Stimulated activated CD4-positive, alpha-beta T cell treated with anti-CD3 and anti-CD28 coated beads, Interleukin-1b, Interleukin-23, amount 100 ng/mL, for 48 hours (primary cell): Measurements from ENCODE around the gene ZGLP1.
"Not testable (repeated sequence)": the region's sequence is repeated elsewhere in the genome, so short reads cannot be mapped to it uniquely, and the experiment has no call there.

Experiments
- DNase-seq: peaks from one replicate; pipeline ENCODE4 v3.0.0-alpha.2; 2020

ZGLP1 gene

DNA sequence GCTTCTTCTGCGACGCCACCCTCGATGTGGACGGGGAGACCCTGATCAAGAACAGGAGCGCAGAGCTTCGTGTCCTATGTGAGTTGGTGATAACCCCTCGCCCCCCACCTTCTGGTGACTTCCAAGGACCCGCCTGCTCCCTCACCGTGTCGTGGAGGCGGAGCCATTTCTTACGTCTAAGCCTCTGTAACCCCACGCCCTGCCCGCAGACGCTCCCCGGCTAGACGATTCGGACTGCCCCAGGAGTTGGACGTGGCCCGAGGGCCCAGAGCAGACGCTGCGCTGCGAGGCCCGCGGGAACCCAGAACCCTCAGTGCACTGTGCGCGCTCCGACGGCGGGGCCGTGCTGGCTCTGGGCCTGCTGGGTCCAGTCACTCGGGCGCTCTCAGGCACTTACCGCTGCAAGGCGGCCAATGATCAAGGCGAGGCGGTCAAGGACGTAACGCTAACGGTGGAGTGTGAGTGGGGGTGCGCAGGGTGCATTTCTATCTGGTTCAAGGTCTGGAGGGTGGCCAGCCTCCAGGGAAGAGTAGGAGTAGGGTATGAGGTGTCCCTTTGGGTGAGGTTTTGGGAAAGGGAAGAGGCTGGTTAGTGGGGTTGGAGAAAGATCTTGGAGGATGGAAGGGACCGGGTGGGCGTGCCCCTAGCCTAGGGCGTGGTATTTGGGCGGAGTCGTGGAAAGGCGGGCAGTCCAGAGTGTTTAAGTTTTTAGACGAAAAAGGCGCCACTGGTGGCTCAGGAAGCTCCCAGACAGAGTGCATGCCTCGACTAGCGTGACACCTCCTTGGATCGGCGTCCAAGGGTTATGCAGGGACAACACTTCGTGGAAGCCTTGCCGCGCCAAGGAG, 16.6 kb downstream of the ZGLP1 start:
- DNase-seq: no peak

DNA sequence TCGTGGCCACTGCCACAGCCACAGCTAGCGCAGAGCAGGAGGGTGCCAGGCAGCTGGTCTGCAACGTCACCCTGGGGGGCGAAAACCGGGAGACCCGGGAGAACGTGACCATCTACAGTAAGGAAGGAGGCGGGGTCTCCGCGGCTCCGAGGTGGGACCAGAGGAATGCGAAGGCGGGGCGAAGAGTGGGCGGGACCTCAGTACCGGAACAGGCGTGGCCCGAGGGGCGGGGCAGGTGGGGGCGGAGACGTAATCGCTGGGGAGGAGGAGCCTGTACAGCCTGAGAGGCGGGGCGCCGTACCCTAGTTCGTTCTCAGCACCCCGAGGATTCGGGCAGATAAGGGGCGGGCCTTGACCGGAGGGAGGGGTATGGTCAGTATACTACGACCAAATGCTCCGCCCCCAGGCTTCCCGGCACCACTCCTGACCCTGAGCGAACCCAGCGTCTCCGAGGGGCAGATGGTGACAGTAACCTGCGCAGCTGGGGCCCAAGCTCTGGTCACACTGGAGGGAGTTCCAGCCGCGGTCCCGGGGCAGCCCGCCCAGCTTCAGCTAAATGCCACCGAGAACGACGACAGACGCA, 17.3 kb downstream of the ZGLP1 start:
- DNase-seq: peak; percentile 82

DNA sequence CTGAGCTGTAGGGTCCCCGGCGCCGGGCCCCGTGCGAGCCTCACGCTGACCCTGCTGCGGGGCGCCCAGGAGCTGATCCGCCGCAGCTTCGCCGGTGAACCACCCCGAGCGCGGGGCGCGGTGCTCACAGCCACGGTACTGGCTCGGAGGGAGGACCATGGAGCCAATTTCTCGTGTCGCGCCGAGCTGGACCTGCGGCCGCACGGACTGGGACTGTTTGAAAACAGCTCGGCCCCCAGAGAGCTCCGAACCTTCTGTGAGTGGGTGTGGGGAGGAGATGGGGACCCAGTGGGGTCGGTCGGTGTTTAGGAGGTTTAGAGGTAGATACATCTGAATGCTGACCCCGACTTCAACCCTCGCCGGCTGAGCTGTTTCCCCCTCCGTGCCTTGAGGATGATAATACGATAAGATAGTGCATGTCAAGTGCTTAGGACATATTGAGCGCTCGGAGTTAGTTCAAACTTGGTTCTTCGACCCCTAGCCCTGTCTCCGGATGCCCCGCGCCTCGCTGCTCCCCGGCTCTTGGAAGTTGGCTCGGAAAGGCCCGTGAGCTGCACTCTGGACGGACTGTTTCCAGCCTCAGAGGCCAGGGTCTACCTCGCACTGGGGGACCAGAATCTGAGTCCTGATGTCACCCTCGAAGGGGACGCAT, 17.9 kb downstream of the ZGLP1 start:
- DNase-seq: no peak

DNA sequence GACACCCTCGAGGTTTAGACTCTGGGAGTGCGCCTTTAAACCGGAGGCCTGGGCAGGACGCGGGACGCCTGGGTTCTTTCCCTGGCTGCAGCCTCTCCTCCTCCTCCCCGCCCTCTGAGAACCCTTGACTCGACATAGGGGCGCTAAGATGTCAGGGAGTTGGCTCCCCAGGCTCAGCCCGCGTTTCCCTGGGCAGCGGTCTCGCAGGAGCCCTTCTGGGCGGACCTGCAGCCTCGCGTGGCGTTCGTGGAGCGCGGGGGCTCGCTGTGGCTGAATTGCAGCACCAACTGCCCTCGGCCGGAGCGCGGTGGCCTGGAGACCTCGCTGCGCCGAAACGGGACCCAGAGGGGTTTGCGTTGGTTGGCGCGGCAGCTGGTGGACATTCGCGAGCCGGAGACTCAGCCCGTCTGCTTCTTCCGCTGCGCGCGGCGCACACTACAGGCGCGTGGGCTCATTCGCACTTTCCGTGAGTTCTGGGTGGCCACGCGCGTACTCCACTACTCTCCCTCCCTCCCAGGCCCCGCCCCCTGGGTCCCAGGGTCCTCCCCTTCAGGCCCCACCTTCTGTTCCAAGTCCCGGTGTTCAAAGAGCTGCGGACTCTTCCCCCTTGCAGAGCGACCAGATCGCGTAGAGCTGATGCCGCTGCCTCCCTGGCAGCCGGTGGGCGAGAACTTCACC, 18.6 kb downstream of the ZGLP1 start:
- DNase-seq: peak; percentile 58

DNA sequence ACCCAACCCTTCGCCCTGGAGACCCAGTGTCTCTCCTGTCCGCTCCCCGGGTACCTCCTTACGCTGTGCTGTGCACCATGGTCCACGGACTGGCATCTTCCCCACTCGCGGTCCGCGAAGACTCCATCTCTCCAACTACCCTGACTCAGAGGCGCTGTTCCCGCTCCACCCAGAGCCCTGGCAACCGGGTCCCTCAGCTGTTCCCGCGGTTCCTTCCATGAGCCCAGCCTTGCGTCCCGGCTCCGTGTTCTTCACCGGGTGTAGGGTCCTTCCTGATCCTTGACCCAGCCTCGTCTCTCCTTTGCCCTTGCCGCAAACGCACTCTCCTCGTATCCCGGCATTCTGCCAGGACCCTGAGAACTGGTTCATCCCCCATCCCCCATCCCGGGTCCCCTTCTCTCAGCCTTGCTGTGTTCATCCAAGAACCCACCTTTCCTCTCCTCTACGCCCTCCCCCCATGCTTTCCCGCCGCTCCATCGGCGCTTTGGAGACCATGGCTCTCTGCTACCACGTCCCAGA, 19.2 kb downstream of the ZGLP1 start:
- no peak for DNase-seq

DNA sequence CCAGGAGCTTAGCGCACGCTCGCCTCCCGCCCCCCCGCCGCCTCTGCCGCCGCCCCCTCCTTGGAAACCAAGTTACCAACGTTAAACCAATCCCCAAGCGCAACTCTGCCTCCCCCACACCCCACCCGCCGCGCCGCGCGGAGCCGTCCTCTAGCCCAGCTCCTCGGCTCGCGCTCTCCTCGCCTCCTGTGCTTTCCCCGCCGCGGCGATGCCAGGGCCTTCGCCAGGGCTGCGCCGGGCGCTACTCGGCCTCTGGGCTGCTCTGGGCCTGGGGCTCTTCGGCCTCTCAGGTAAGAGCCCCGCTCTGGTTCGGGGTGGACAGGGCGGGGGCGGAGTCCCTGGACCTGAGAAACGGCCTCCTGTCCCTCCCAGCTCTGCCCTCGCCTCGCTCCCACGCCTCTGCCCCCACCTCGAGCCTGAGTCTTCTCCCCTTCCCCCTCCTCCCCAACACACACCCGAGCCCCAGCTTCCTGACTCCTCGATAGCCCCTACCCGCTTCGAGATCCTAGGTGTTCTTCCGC, 19.7 kb downstream of the ZGLP1 start, which contains the start of gene ICAM5:
Gene ICAM5 (plus strand): TSS at position 117 of the 521 bp plus-strand sequence. CDS start 92 bp downstream, at position 209.
- DNase-seq: peak; percentile 32

DNA sequence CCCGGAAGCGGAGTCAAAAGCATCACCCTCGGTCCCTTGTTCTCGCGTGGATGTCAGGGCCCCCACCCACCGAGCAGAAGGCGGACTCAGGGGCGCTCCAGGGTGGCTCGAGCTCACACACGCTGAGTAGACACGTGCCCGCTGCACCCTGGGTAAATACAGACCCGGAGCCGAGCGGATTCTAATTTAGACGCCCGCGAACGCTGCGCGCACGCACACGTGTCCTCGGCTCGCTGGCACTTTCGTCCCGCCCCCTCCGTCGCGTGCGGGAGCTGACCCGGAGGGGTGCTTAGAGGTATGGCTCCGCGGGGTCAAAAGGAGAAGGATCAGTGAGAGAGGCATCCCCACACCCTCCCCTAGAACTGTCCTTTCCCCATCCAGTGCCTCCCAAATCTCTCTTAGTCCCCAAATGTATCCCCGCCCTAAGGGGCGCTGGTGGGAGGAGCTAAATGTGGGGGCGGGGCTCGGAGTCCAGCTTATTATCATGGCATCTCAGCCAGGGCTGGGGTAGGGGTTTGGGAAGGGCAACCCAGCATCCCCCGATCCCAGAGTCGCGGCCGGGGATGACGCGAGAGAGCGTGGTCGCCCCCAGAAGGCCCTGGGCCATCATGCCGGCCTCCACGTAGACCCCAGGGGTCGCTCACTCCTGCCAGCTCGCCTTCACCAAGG, 20.3 kb downstream of the ZGLP1 start:
- DNase-seq: peak; percentile 74

DNA sequence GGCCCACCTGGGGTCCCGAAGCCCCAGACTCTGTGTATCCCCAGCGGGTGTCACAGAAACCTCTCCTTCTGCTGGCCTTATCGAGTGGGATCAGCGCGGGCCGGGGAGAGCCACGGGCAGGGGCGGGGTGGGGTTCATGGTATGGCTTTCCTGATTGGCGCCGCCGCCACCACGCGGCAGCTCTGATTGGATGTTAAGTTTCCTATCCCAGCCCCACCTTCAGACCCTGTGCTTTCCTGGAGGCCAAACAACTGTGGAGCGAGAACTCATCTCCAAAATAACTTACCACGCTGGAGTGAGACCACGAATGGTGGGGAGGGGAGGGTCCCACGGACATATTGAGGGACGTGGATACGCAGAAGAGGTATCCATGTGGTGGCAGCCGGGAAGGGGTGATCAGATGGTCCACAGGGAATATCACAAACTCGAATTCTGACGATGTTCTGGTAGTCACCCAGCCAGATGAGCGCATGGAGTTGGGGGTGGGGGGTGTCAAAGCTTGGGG, 20.9 kb downstream of the ZGLP1 start:
- peak; percentile 60 for DNase-seq

DNA sequence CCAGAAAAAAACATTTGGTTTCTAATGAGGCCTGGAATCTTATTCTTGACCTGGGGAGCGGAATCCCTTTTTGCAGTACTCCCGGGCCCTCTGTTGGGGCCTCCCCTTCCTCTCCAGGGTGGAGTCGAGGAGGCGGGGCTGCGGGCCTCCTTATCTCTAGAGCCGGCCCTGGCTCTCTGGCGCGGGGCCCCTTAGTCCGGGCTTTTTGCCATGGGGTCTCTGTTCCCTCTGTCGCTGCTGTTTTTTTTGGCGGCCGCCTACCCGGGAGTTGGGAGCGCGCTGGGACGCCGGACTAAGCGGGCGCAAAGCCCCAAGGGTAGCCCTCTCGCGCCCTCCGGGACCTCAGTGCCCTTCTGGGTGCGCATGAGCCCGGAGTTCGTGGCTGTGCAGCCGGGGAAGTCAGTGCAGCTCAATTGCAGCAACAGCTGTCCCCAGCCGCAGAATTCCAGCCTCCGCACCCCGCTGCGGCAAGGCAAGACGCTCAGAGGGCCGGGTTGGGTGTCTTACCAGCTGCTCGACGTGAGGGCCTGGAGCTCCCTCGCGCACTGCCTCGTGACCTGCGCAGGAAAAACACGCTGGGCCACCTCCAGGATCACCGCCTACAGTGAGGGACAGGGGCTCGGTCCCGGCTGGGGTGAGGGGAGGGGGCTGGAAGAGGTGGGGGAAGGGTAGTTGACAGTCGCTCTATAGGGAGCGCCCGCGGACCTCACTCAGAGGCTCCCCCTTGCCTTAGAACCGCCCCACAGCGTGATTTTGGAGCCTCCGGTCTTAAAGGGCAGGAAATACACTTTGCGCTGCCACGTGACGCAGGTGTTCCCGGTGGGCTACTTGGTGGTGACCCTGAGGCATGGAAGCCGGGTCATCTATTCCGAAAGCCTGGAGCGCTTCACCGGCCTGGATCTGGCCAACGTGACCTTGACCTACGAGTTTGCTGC, 22.5 kb downstream of the ZGLP1 start, which contains the start of gene ICAM4:
Gene ICAM4 (plus strand): TSS at position 153 of the 935 bp plus-strand sequence. CDS start 58 bp downstream, at position 211.
- no peak for DNase-seq

DNA sequence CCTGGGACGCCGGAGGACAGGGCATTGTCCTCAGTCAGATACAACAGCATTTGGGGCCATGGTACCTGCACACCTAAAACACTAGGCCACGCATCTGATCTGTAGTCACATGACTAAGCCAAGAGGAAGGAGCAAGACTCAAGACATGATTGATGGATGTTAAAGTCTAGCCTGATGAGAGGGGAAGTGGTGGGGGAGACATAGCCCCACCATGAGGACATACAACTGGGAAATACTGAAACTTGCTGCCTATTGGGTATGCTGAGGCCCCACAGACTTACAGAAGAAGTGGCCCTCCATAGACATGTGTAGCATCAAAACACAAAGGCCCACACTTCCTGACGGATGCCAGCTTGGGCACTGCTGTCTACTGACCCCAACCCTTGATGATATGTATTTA, 24.2 kb downstream of the ZGLP1 start:
- no peak for DNase-seq

DNA sequence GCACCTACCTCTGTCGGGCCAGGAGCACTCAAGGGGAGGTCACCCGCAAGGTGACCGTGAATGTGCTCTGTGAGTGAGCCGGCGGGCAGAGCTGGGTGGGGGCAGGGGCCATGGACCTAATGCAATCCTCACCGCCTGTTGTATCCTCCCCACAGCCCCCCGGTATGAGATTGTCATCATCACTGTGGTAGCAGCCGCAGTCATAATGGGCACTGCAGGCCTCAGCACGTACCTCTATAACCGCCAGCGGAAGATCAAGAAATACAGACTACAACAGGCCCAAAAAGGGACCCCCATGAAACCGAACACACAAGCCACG, 24.7 kb downstream of the ZGLP1 start:
- DNase-seq: no peak

DNA sequence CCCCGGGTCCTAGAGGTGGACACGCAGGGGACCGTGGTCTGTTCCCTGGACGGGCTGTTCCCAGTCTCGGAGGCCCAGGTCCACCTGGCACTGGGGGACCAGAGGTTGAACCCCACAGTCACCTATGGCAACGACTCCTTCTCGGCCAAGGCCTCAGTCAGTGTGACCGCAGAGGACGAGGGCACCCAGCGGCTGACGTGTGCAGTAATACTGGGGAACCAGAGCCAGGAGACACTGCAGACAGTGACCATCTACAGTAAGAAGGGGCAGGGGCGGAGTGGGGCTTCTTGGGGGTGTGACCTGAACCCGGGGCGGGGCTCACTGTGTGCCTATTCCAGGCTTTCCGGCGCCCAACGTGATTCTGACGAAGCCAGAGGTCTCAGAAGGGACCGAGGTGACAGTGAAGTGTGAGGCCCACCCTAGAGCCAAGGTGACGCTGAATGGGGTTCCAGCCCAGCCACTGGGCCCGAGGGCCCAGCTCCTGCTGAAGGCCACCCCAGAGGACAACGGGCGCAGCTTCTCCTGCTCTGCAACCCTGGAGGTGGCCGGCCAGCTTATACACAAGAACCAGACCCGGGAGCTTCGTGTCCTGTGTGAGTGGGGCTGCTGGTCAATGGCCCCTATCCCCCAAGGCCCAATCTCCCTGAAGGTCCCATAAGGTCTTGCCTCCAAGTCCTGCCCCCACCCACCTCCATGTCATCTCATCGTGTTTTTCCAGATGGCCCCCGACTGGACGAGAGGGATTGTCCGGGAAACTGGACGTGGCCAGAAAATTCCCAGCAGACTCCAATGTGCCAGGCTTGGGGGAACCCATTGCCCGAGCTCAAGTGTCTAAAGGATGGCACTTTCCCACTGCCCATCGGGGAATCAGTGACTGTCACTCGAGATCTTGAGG, 25.3 kb downstream of the ZGLP1 start:
- no peak for DNase-seq

DNA sequence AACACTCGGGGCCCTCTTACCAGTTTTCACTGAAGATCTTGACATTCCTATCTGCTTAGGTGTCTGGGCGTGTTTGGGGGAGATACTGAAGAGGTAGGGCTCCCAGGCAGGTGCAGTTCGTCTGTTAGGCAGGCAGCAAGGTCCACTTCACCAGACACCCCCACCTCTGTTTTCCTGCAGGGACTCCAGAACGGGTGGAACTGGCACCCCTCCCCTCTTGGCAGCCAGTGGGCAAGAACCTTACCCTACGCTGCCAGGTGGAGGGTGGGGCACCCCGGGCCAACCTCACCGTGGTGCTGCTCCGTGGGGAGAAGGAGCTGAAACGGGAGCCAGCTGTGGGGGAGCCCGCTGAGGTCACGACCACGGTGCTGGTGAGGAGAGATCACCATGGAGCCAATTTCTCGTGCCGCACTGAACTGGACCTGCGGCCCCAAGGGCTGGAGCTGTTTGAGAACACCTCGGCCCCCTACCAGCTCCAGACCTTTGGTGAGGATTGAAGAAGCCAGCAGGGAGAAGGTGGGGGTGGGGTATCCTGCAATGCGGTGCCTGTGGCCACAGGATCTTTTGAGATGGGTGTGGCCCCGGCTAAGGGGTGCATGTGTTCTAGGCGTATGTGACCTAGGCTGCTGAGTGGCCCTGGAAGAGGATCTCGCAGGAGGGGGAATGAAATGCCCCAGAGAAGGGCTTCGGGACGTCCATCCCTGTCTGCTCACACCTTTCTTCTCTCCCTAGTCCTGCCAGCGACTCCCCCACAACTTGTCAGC, 26.1 kb downstream of the ZGLP1 start:
- no peak for DNase-seq

DNA sequence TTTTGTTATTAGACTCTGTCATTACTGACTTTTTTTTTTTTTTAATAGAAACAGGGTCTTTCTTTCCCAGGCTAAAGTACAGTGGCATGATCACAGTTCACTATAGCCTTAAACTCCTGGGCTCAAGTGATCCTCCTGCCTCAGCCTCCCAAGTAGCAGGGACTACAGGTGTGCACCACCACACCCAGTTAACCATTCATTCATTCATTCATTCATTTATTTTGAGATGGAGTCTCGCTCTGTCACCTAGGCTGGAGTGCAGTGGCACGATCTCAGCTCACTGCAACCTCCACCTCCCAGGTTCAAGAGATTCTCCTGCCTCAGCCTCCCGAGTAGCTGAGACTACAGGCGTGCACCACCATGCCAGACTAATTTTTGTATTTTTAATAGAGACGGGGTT, 27.6 kb downstream of the ZGLP1 start:
- DNase-seq: not testable (repeated sequence)

DNA sequence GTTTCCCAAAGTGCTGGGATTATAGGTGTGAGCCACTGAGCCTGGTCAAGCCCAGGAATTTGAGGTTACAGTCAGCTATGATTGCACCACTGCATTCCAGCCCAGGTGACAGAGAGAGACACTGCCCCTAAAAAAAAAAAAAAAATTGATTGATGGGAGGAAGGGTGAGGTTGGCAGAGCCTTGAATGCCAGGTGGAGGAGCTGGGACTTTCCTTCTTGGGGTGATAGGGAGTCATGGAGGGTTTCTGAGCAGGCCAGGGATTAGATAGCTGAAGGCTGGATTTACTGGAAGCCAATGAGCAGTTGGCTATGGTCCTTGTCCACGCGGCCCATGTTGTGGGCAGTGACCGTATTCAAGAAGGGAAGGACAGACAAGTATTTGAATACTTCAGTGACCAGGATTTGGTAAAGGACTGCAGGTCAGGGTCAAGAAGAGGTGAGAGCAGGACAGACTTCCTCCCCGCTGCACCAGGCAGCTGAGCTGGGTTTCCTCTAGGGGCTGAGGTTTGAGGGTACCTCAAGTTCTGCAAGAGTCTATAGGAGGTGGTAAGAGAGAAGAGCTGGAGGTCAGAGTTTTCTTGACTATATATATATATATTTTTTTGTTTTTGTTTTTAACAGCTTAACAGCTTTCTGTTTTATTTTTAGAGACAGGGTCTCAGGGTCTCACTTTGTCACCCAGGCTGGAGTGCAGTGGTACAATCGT, 29.7 kb downstream of the ZGLP1 start:
- DNase-seq: no peak

DNA sequence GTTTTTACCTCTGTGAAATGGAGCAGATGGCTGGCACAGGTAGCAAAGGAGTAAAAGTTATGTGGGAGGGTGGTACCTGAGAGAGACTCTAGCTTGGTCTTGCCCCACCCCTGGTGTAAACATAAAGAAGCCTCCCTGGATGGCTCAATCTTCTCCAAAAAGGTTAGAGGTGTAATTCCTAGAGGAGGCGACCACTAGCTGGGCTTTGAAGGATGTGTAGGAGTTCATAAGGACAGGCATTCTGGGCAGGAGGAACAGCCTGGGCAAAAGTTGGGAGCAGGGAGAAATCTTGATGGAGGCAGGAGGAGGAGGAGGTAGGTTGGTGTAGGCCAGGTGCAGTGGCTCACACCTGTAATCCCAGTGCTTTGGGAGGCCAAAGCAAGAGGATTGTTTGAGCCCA, 30.7 kb downstream of the ZGLP1 start:
- no peak for DNase-seq

DNA sequence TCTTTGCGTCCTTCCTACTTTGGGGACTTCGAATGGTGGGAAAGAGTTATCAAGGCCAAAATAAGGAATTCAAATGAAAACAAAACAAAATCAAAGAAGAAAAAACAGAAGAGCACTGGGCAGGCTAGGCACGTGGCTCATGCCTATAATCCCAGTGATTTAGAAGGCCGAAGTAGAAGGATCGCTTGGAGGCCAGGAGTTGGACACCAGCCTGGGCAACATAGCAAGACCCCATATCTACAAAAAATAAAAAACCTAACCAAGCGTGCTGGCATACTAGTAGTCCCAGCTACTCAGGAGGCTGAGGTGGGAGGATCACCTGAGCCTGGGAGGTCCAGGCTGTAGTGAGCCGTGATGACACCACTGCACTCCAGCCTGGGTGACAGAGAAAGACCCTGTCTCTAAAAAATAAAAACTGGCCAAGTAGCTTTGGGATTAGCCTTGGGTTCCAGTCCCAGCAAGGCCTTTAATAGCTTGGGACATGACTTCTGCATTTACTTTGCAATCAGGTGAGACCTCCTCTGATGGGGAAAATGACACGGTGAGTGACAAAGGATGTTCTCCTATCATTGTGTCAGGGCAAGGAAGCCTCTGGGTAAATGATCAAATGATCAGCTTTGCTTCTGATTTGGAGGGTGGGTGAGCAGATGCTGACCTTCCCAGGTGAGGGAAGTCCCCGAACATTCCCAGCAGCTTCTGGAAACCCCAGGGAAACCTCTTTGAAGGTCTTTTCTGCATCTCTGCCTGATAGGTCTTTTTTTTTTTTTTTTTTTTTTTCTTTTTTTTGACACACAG, 31.6 kb downstream of the ZGLP1 start:
- DNase-seq: no peak

DNA sequence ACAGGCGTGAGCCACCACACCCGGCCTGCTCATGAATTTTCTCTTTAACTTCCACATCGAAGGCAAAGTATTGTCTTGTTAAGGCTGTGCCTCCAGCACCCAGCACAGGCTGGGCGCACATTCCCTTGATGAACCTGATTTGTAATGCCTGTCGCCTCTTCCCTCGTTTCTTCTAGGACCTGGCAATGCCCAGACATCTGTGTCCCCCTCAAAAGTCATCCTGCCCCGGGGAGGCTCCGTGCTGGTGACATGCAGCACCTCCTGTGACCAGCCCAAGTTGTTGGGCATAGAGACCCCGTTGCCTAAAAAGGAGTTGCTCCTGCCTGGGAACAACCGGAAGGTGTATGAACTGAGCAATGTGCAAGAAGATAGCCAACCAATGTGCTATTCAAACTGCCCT, 35.0 kb downstream of the ZGLP1 start:
- DNase-seq: no peak
